NOMO-1 treated with dmso at 0.1 percent for 144 hours (cell line): ENCODE measurements around the gene LMNTD2.
A peak's percentile ranks its signal among the peaks of the same experiment; 100 is the strongest.

Experiments
- DNase-seq: peaks from one replicate; lab custom pipeline; 2025; ENCODE audit not compliant: unreplicated experiment; lab: John Stamatoyannopoulos, UW

Gene LMNTD2, protein sequence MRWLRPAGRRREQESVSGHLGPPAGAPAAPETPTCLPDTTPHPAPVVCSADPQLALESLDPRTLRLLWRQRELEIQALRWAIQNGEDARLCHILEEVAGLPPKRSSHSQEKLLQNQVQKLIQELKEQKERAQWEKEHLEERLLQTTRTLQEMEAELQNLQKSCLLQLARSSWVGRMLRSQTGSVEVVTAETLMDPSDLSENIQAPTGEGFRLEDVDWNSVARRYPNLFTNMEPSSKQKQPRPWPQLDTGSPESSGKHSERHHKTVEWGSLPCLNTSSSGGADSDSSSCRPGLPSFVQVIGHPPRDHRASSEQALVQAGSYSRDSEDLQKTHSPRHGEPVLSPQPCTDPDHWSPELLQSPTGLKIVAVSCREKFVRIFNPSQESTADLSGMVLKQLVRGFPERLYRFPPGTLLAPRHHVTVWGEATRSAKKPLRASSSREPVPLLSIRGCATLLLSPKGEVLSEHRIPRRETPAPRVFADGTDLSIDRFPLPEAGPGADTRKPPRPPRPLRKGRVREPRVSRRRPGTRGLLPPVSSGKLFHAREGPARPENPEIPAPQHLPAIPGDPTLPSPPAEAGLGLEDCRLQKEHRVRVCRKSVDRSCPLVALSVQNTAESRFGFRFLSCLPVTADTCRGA

DNA sequence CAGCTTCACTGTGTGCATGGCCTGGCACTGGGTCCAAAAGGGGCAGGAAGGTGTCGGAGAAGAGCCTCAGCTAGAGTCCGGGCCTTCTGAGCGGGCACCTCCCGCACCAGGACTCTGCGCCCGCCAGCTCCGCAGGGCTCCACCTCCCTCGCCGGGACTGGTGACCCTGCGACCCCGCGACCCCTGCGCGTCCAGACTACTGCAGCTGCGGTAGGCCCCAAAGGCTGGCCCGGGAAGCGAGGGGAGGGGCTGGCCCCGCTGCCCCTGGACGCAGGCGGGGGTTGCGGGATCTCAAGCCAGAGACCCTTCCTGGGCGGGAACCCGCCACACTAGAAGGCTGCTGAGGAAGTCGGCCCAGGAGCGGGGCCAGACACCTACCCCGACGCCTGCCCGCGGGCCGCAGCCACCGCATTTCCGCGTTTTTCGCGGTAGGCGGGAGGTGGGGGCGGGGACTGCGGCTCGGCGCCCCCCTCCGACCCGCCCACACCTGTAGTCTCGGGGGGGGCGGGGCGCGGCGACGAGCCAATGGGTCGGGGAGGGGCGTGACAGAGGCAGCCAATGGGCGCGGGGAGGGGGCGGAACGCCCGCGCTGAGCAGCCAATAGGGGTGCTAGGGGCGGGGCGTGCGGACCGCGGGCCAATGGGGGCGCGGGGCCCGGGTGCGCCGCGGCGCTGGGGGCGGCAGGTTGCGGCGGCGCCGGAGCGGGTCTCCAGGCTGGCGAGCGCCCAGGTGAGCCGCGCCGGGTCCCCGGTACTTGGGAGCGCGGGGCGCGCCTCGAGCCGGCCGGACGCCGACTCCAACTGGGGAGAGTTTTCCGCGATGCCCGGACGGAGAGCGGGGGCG lies at the start of gene LMNTD2, which contains the start of gene RASSF7:
LMNTD2 (minus strand) TSS at position 434 of the 843 bp plus-strand sequence; CDS start at position 412, 22 bp downstream.
RASSF7 (plus strand) TSS at position 666 of the 843 bp plus-strand sequence. CDS start 799 bp downstream, outside the sequence.
- DNase-seq, result peak; percentile 82

DNA sequence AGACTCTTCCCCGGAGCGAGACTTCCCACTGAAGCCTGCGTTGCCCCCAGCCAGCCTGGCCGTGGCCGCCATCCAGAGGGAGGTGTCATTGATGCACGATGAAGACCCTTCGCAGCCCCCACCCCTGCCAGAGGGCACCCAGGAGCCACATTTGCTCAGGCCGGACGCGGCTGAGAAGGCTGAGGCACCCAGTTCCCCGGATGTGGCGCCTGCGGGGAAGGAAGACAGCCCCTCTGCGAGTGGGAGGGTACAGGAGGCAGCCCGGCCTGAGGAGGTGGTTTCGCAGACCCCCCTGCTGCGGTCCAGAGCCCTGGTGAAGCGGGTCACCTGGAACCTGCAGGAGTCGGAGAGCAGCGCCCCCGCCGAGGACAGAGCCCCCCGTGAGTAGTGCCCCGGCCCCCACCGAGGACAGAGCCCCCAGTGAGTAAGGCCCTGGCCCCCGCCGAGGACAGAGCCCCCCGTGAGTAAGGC lies 48.8 kb upstream of the LMNTD2 start:
- DNase-seq, result no peak

DNA sequence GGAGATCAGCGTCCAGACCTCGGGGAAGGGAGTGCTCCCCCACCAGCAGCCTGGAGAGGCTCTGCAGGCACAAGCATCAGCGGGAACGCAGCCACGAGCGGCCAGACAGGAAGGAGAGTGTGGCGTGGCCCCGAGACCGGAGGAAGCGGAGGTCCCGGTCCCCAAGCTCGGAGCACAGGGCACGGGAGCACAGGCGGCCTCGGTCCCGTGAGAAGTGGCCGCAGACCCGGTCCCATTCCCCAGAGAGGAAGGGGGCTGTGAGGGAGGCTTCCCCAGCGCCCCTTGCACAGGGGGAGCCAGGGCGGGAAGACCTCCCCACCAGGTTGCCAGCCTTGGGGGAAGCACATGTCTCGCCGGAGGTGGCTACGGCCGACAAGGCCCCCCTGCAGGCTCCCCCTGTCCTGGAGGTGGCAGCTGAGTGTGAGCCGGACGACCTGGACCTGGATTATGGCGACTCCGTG lies 48.3 kb upstream of the LMNTD2 start:
- DNase-seq, result no peak

DNA sequence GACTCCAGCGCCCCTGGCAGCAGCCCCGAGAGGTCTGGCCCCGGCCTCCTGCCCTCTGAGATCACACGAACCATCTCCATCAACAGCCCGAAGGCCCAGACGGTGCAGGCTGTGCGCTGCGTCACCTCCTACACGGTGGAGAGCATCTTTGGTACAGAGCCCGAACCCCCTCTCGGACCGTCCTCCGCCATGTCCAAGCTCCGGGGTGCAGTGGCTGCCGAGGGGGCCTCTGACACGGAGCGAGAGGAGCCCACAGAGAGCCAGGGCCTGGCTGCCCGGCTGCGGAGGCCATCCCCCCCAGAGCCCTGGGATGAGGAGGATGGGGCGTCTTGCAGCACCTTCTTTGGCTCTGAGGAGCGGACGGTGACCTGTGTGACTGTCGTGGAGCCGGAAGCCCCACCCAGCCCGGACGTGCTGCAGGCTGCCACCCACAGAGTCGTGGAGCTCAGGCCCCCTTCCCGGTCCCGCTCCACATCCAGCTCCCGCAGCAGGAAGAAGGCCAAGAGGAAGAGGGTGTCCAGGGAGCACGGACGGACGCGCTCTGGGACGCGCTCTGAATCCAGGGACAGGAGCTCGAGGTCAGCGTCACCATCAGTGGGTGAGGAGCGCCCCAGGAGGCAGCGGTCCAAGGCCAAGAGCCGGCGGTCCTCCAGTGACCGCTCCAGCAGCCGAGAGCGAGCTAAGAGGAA lies 47.6 kb upstream of the LMNTD2 start:
- DNase-seq, result no peak

DNA sequence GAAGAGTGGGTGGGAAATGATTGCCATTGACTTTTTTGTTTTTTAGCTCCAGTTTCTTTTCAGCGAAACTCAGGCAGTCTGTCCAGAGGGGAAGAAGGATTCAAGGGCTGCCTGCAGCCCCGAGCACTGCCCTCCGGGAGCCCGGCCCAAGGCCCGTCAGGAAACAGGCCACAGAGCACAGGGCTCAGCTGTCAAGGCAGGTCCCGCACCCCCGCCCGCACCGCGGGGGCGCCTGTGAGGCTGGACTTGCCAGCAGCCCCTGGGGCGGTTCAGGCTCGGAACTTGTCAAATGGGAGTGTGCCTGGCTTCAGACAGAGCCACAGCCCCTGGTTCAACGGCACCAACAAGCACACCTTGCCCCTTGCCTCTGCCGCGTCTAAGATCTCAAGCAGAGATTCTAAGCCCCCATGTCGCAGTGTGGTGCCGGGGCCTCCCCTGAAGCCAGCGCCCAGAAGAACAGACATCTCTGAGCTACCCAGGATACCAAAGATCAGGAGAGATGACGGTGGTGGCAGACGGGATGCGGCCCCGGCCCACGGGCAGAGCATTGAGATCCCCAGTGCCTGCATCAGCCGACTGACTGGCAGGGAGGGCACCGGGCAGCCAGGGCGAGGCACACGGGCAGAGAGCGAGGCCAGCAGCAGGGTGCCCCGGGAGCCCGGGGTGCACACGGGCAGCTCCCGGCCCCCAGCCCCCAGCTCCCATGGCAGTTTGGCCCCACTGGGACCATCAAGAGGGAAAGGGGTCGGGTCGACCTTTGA lies 46.7 kb upstream of the LMNTD2 start:
- no peak for DNase-seq

DNA sequence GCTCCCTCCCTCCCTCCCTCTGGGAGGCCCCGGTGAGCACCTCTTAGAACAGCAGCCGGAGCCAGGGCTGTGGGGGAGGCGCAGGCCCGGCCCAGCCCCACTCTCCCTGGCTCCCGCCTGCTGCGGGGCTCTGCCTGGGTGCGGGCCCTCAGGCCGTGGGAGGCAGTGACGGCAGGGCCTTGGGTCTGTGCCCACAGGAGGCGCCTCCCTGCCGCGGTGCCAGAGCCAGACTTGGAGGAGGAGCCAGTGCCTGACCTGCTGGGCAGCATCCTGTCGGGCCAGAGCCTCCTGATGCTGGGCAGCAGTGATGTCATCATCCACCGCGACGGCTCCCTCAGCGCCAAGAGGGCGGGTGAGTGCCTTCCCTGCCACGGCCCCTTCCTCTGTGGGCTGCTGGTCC lies 45.7 kb upstream of the LMNTD2 start:
- DNase-seq, result no peak

DNA sequence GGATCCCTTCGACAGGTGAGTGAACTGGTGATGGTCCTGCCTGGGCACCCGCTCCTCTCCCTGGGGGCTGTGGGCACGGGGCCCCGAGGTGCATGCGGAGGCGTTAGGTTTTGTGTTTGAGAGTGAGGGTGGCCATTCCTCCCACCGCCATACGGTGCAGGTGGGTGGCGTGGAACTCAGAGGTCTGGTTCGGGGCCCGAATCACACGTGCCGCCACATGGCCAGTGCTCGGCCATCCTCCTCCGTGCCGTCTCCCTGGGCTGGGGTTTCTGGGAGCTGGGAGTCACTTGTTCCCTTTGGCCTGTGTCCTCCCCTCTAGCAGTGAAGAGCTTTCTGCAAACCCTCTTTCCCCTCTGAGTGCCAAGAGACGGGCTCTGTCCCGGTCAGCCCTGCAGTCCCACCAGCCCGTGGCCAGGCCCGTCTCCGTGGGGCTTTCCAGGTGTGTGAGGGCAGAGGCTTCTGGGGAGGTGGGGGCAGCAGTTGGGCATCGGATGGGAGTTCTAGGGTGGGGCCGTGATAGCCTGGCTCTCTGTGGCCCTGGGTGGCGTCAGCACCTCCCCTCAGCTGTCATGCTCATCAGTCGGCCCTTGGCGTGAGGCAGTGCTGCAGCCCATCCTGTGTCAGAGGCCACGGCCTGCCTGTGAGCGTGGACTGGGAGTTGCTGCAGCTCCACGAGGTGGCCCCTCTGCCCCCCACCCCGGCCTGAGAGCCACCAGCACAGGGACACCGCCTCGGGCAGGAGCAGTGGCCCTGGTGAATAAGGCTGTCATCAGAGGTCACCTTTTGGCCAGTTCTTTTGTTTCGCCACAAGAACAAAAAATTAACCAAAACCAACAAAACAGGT lies 45.0 kb upstream of the LMNTD2 start:
- DNase-seq, result no peak

DNA sequence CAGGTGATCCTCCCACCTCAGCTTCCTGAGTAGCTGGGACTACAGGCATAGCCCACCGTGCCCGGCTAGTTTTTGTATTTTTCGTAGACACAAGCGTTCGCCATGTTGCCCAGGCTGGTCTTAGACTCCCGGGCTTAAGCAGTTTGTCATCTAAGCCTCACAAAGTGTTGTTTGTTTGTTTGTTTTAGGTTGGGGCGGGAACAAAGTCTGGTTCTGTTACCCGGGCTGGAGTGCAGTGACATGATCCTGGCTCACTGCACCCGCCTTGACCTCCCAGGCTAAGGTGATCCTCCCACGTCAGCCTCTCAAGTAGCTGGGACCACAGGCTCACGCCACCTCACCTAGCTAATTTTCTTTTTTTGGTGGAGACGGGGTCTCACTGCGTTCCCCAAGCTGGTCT lies 42.6 kb upstream of the LMNTD2 start:
- DNase-seq, result no peak

DNA sequence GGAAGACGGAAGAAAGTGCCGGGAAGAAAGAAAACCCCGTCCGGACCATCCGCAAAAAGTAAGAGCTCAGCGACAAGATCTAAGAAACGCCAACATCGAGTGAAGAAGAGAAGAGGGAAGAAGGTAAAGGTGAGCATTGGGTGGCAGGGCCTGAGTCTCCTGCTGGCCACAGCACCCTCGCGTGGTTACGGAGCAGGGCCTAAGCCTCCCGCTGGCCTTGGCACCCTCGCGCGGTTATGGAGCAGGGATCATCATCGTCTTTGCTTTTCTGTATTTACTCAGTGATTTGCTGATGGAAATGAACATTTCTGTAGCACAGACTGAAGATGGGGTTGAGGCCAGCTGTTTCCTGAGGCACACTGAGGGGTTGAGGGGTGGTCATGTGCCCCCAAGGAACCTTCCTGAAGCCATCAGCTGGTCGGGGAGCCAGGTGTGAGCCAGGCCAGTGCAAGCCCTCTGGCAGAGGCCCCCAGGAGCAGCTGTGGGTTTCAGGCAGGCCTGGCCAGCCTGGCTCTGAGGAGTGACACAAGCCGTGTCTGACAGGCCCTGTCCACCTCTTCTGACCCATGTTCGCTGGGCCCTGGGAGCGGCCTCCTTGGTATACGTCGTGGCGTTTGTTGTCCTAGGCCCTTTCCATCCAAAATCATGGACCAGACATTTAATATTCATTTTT lies 41.2 kb upstream of the LMNTD2 start:
- DNase-seq, result no peak

DNA sequence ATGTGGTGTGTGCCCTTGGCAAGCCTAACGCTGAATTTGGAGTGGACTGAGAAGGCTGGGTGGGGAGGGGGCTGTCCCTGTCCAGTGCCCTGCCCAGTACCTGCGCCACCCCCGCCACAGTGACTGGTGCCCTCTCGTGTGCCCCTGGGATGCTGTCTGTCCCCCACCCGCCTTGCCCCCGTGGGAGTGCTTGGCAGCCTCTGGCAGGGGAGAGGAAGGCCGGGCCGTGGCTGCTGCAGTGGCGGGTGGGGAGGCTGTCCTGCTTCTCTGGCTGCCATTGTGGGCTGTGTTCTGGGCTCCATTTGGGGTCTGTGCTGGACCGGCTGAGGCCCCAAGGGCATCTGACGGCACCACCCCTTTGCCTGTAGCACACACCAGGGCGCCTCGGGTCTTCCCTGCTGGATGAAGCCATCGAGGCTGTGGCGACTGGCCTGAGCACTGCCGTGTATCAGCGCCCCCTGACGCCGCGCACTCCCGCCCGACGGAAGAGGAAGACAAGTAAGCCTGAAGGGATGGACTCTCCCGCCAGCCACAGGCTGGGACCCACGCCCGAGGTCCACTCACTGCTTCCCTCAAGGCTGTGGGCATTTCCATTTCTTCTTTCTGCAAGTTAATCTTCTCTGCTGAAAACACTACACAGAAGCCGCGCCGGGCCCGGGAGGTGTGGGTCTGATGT lies 37.6 kb upstream of the LMNTD2 start:
- no peak for DNase-seq

DNA sequence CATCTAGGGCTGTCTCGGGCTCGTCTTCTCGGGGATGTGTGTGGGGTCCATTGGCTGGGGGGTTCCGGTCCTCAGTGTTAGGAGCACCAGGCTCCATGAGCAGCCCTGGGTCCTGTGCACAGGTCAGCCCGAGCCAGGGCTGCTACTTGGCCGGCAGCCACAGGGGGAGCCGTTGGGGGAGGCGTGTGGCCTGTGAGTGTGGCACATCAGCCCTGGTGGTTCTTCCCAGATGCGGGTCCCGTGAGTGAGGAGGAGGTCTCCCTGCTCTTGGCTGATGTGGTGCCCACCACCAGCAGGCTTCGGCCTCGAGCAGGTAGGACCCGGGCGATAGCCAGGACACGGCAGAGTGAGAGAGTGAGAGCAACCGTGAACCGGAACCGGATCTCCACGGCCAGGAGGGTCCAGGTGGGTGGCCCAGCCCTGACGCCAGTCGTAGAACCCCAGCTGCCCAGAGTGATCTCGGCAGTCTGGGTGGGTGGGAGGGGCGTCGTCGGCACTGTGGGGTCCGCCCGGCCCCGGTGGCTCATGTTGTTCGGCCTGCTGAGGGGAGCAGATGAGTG lies 36.7 kb upstream of the LMNTD2 start:
- no peak for DNase-seq

DNA sequence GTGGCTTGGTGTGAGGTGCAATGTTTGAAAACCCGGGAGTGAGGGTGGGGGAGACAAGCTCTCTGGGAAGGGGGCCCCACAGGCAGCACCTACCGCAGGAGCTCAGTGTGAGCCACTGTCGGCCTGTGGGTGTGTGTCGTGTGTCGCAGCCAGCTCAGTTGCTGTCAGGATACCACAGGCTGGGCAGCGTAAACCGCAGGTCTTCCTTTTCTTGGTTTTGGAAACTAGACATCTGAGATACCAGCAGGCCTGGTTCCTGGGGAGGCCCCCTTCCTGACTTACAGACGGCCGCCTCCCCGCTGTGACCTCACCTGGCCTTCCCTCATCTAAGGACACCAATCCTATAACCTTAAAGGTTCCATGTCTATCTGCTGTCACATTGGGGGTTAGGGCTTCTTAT lies 35.8 kb upstream of the LMNTD2 start:
- no peak for DNase-seq

DNA sequence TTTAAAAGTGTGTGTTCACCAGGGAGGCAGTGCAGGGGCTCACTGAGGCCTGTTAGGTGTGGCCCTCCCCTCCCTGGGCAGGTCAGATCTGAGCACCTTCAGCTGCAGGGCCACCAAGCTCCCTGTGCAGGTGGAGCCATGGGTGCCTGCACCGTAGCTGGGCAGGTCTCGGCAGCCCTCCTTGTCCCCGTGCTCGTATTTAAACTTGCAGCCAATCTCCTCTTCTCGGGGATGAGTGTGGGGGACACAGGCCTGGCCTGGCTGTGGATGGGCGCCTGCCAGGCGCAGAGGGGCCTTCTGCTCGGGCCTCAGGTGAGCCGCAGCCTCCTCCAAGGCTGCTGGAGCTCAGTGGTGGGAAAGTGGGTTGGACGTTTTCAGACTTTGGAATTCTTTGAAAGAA lies 34.9 kb upstream of the LMNTD2 start:
- DNase-seq, result no peak

DNA sequence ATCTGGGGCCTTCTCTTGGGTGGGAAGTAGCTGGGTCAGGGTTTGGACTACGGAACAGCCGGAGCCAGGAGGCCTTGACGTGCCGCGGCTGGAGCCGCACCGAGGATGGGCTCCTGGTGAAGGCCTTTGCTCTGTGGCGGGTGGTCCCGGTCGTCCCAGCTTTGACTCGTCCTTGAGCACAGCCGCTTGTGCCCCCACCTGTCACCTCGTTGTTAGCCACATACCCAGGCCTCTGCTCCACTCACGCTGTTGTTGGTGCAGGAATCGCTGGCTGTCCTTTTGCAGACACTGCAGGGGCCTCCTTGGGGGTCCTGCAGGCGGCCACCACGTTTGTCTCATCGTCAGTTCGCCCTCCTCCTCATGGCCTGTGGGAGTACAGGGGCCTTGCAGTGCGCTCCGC lies 32.8 kb upstream of the LMNTD2 start:
- DNase-seq, result no peak

DNA sequence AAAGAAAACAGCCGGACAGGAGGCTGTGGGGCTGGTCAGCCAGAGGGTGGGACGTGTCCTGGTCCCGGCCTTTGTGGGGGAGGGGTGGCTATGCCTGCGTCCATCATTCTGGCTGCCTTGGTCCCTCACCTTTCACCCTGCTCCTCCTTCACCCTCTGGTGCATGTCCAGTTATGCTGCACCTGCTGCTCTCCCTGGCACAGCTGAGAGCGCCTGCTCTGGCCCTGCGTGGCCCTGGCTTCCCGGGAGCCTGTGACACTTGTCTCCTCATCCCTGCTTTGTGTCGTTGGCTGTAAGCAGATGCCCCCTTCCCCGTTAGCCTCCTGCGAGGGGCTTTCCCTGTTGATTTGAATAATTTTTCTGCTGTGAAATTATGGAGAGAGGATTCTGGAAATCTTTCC lies 32.4 kb upstream of the LMNTD2 start:
- no peak for DNase-seq

DNA sequence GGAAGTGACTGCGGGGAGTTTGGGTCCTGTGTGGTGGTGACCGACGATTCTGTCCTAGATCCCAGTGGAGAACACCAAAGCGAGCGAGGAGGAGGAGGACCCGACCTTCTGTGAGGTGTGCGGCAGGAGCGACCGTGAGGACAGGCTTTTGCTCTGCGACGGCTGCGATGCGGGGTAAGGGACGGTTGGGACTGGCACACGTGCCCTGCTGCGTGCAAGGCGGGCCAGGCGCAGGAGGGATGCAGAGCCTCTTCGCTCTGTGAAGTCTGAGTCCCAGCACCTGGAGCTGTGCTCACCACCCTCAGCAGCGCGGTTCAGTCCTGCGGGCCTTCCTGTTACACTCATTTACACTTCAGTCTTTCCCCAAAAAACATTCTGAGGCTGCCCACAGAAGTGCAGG lies 32.0 kb upstream of the LMNTD2 start:
- DNase-seq, result no peak

DNA sequence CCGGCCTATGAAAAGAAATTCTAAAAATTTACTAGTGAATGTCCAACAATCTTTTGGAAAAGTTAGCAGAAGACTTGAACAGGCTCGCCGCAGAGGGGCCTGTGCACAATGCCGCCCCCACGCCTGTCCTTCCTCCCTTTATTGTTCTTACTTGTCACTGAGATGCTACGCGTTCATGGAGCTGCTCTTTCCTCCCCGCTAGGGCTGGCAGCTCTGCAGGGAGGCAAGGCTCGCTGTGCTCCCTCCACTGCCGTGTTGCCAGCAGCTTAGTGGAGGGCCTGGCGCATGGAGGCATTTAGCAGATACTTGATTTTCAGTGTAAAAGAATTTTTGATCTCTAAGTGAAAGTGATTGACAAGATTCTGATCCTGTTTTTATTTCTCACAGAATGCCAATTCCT lies 30.5 kb upstream of the LMNTD2 start:
- DNase-seq, result no peak

DNA sequence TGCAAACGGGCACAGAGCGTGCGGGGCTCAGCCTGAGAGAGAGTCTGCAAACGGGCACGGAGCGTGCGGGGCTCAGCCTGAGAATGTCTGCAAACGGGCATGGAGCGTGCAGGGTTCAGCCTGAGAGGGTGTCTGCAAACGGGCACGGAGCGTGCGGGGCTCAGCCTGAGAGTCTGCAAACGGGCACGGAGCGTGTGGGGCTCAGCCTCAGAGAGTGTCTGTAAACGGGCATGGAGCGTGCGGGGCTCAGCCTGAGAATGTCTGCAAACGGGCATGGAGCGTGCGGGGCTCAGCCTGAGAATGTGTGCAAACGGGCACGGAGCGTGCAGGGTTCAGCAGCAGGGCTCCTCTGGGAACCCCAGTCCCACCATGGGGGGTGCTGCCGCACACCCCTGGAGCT lies 29.3 kb upstream of the LMNTD2 start:
- no peak for DNase-seq
